SIG-M5 (cell line): Measurements from ENCODE around the gene SDK1.
"Not testable (repeated sequence)": the region's sequence is repeated elsewhere in the genome, so short reads cannot be mapped to it uniquely, and the experiment has no call there.

Experiments used
- DNase-seq: peaks from one replicate; lab custom pipeline; 2025; lab: John Stamatoyannopoulos, UW

The SDK1 gene

DNA sequence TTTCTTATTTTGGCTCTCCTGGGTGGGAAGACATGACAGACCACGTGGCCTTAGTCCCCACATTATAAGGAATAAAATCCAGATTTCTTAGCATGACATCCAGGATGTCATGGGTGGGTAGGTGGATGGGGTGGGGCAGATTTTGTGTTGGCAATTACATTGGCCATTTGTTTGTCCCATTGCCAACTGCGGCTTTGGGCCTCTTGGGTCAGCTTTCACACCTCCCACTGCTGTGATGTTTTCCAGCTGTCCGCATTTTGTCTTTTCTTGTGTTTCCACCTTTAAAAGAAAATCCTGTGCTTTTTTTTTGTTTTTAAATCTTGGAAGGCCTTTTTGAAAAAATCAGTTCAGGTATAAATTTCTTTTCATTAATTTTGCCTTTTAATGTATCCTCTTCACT, 237.0 kb downstream of the SDK1 start:
- DNase-seq: no peak

DNA sequence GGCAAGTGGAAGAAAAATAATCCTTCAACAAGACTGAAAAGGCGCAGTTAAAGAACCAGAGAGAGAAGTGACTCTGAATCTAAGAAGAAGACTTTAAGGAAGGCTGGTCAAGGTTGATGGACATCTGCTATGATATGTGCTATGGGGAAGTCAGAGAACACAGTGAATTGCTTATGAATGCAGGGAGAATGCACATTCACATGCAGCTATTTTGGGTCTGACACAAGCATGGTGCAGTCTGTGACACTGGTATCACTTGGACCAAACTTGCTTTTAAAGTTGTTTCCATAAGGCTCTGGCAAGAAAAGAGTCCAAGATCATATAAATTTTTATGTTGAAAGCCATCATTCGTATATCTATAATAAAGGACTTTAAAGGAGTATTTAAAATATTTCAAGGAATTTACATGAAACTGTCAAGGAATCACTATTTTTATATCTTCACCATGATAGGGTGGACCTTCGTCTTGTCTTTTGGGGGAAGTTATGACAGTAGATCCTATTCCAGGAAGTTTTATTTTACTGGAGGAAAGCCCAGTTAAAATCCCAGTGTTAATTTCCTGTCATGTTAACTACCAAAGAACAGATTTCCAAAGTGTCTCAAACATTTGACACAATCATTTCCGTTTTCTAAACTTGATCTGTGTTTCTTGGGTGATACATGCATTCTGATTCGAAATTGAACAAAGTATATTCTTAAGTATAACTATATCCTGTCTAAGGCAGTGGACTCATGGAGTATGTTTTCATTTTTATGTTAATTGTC, 239.6 kb downstream of the SDK1 start:
- no peak for DNase-seq

DNA sequence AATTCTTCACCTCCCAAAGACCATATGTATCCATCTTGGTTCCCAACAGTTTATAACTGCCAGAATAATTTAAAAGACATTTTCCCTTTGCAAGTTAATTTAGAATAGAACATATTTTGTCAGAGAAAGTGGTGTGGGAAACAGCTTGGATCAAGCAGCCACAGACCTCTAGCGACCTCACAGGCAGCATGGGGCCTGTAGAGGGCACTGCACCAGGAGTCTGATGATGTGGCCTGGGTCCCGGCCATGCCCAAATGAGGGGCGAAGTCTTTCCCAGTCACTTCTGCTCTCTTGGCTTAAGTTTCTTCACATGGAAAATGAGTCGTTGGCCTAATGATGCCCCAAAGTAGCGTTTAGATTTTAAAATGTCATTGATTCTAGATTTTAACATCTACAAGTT, 243.2 kb downstream of the SDK1 start:
- no peak for DNase-seq

DNA sequence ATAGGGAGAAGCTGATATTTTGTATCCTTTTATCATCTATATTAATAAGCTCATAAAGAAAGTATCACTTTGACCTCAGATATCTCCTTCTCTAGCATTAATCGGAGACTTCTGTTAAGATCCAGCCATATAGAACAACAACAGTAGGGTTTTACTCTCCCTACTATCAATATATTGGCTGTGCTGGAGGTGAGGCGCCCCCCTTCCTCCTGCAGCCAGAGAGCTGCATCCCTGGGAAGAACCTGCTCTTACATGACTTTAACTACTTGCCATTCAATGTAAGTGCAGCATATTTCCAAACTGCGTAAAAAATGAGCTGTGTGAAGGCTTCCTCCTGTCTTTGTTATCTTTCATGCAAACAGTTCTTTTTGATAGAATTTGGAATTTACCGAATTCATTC, 247.8 kb downstream of the SDK1 start:
- no peak for DNase-seq

DNA sequence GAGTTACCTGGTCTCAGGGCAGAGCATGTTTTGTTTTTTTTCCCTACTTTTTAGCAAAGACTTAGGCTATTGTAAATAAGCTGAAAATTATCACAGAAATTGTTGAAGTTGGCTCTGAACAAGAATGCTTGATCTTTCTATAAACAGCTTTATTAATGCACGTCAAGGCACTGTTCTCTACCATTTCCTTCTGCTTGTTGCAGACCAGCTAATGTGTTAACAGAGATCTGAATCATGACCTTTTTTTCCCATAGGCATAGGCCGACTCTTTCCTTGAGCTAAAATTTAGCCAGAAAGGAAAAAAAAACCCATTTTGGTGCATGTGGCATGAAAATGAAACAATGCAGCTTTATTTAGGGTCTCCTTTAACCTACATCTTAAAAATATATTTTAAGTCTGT, 248.5 kb downstream of the SDK1 start:
- no peak for DNase-seq

DNA sequence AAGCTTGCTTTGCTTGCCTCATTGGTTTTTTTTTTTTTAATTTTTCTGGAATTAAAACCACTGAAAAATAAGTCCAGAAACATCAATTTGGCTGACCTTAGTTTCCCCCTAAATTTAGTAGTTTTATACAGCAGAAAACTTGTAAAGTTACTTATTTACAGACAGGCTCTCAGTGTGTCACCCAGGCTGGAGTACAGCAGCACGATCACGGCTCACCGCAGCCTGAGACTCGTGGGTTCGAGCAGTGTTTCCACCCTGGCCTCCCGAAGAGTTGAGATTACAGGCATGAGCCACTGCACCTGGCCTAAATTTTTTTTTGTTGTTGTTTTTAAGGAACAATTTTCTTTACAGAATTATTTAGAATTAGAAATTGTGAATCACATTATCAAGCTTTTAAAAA, 250.5 kb downstream of the SDK1 start:
- no peak for DNase-seq

DNA sequence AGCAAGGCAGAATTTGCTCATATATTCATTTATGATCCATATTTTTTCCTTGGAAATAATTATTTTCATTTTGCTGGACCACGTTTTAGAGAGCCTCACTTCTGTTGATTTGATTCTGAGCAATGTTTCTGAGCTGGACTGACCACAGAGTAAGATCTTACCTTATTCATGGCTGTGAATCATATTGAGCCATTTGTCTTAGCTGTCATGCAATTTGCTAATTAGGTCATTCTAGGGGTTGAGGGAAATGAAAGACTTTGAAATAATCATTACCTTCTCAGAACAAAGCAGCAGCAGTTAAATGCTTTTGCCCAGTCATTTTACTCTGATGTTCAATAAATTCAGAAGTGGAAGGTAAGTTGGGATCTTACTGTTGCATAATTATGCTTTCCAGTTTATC, 251.4 kb downstream of the SDK1 start:
- DNase-seq: no peak

DNA sequence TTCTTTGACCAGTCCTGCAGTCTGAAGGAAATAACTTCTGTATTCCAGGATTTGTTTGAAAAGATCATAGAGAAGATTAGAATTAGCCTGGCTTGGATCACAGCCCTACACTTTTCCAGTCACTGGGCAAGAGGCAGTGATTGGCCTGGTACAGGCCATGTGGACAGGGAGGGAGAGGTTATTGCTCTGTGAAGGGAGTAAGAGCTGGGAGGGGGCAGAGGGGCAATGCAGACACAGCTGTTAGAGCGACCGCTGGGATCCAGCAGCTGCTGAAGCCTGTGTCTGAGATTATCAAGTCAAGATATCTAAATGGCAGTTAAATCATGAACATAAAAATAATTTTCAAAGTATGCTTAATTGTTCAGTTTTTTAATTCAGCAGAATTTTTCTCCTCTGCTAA, 257.3 kb downstream of the SDK1 start:
- no peak for DNase-seq

DNA sequence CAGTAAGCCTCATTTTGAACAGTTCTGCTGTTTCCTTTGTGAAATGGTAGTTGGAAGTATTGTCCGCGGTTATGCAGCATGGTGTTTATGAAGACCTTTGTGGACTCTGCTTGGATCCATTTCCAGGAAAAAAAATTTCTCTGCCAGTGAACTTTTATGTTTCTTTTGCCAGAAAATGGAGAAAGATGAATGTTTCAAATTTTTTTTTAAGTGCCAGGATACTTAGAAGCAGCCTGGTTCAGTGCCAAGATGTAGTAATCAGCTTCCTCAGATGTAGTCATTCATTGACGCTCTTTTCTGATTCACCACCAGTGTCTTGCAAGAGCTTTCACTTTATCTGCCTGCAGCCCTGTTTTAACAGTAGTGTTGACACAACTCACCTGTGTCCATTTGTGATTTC, 258.2 kb downstream of the SDK1 start:
- DNase-seq: no peak

DNA sequence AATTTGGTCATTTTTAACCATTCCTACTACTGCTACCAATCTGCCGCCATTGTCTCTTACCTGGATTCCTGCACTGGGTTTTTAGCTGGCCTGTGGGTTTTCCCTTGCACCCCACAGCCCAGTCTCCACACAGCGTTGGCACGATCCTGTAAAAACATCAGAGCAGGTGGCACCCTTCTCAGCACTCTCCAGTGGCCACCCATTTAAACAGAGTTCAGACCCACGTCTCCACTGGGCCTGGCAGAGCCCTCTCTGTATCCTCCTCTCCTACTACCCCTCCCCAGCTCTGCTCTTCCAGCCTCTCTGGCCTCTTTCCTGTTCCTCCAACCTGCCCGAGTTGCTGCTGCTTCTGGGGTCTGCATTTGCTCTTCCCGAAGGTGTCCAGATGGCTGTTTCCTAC, 259.4 kb downstream of the SDK1 start:
- DNase-seq: no peak

DNA sequence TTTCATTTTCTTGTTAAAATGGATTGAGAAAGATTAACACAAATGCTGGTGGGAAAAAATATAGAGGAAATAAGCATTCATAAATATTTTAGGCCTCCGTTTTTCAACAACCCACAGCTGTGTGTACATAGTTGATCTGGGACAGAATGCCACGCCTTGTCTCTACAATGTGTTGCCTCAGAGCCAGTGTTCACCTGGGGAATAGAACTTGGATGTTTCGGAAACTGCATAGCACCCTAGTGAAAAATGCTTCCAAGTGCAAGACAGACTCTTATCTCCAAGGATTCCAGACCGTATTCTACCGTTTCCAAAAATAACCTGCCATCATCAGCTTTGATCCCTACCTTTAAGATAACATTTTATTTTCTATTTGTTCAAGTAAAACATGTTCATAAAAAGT, 260.9 kb downstream of the SDK1 start:
- DNase-seq: no peak

DNA sequence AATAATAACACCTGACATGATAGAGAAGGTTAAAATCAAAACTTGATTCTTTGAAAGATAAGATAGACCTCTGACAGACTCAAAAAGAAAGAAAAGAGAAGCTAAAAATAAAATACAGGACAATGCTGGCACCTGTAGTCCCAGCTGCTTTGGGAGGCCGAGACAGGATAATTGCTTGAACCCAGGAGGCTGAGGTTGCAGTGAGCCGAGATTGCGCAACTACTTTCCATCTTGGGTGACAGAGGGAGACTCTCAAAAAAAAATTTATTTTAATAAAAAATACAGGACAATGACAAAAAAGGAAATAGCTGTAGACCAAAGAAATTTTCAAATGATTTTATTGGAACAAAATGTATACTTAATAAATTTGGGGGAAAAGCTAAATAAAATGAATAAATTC, 263.2 kb downstream of the SDK1 start:
- DNase-seq: no peak

DNA sequence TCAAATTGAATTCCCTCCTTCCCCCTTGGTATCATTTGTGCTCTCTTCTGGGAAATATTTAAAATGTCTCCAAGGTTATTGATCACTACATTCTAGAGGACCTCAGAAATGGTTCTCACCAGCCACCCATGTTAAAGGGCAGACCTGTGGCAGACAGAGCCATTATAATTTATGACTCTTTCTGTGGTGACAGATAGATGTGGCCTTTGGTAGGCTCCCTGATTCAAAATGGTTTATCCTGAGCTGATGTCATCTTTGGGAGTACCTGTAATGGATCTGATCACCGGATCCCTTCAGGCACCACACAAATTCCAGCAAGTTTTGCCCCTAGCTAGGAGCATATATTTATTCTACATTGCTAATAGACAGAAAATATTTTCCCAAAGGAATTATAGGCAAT, 267.5 kb downstream of the SDK1 start:
- no peak for DNase-seq

DNA sequence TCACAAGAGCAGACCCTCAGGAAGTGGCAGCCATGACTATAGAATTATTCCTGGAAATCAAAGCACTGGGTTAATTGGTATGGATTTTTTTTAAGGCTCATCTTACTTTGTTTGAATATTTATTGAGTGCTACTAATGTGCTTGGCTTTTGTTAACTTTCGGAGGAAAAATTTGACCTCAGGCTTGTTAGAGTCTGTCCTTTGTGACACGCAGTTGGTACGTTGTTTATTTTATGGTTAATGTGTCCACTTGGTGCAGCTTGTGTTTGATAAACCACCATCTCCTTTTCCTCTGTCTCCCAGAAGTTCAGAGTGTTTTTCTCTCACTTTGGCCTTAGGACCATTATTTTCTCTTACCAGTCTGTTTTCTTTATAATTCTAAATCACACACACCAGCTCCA, 268.6 kb downstream of the SDK1 start:
- no peak for DNase-seq

DNA sequence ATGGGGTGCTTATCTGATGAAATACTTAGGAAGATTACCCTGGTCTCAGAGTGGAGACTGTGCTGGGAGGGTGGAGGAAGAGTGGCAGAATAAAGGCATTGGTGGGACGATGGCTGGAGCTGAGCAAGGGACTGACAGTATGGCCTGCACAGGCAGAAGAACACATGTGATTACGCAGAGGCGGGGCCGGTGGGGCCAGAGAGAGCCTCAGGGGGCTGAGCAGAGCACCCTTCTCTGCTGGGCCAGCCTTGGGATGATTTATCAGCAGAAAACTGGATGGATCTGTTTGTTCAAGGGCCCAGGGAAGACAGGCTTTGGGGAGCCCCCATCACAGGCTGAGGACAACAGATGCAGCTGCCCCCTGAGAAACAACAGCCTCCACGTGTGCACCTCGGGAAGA, 272.1 kb downstream of the SDK1 start:
- no peak for DNase-seq

DNA sequence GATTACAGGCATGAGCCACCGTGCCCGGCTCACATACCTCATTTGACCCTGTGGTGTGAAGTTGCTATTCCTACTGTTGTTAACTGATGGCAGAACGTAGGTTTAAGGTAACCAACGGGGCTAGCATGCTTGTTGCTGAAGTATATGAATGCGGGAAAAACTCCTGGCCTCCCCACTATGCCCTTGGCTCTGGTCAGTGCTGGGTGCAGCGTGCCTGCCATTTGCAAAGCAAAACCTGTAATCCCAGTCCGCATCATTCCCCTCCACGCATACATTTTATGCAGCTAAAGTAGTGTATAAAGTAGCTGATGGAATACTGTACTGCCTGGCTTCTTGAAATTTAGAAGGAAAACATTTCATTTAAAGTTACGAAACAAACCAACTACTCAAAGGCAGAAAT, 273.3 kb downstream of the SDK1 start:
- no peak for DNase-seq

DNA sequence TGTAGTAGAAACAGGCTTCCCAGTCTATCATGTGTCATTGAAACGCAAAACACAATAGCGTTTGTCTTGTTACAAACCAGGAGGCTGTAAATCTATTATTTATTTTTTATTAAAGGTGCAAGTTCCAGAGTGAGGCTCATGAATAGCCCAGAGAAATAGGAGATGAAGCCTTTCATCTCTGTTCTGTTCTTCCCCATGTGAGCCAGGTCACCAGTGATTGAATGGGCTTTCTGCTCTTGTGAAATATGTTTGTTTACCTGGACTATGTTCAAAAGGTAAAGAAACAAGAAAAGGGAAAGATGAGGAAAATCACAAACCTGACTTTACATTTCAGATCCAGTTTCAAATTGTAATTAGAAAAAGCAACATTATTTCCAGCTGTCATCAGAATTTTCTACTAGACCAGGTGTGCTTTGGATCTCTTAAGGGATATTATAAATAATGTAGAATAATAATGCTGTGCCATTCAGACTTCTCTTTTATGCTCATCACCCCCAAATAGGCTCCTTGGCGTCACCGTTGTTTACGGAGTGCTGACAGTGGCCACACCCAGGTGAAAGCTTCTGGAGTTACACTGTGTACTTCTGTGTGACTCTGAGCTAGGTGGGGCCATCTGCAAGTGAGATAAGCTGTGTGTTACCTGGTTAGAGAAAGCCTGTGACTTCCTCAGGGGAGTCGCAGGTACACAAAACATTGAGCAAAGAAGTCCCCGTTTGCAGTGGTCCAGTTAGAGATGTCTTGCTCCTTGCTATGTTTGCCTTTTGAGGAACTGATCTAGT, 274.9 kb downstream of the SDK1 start:
- DNase-seq: no peak

DNA sequence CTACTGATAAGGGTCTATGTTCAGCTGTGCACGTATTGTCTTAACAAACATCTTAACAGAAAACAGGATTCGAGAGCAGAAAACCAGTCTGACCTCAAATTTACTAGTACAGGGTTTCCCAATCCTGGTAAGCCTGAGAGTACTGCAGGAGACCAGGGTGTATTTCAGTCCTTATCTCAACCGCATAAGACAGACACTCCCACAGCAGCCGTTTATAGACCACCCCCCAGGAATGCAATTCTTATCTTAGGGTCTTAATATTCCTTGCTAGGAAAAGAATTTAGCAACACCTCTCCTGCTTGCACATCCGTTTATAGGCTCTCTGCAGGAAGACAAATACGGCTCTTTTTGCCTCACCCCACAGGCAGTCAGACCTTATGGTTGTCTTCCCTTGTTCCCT, 277.3 kb downstream of the SDK1 start:
- no peak for DNase-seq

DNA sequence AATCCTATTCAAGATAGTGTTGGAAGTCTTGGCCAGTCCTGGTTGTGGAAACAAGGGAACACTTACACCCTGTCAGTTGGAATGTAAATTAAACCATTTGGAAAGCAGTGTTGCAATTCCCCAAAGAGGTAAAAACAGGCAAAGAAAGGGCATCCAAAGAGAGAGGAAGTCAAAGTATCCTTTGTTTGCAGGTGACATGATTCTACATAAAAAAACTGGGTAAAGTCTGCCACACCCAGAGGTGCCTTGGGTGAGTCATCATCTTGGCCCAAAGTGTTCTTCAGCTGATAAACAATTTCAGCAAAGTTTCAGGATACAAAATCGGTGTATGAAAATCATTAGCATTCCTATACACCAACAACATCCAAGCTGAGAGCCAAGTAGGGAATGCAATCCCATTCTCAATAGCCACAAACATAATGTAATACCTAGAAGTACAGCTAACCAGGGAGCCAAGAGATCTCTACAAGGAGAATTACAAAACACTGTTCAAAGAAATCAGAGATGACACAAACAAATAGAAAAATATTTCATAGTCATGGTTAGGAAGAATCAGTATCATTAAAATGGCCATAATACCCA, 278.7 kb downstream of the SDK1 start:
- DNase-seq: no peak

DNA sequence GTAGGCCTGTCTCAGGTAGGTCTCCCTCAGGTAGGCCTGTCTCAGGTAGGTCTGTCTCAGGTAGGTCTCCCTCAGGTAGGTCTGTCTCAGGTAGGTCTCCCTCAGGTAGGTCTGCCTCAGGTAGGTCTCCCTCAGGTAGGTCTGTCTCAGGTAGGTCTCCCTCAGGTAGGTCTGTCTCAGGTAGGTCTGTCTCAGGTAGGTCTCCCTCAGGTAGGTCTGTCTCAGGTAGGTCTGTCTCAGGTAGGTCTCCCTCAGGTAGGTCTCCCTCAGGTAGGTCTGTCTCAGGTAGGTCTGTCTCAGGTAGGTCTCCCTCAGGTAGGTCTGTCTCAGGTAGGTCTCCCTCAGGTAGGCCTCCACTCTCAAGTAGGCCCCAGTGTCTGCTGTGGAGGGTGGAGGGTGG, 281.1 kb downstream of the SDK1 start:
- DNase-seq: not testable (repeated sequence)

DNA sequence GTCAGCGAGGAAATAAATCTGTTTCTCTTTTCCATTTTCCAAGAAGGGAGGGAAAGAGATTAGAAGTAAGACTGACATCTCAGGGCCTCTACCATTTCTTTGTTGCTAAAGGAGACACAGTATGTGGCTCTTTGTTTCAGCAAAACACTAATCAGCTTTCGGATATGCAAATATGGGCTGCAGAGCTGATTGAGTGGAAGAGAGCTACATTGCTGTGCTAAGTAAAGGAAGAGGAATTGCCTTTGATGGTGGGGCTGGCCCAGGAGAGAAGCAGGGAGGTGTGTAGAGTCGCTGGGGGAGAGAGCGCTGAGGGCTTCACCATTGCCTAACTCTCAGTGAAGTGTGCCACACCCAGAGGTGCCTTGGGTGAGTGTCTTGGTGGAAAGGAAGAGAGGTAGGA, 284.8 kb downstream of the SDK1 start:
- no peak for DNase-seq

DNA sequence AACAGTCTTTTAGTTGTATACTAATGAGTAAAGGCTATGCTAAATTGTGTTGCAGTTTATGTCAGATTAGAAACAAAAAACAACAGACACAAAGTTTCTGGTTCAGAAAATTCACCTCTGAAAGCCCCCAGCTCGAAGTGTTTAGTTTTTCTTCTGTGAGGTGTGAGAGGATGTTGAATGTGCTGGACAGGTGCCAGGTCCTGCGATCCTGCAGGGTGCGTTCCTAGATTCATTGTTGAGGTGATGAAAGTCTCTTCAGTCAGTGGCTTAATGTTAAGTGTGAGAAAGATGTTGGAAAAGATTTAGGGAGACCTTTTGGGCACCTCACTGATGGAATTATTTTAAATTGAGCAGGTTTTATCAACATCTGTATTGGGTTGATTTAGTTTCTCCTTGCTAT, 287.3 kb downstream of the SDK1 start:
- DNase-seq: no peak

DNA sequence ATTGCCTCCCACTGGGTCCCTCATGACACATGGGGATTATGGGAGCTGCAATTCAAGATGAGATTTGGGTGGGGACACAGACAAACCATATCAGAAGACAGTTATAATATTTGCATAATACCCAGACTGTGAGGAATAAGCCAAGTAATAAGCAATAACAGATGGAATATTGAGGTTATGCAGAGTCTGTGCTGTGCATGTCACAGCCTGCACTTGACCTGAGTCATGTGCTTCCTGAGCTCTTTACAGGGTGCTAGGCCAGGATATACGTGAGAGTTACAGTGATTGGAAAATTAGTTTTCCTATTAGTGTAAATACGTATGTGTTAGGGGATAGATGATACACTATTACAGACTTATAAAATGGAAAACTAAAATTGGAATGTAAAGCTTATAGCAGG, 288.7 kb downstream of the SDK1 start:
- no peak for DNase-seq
